Urinary bladder (tissue), 4 donors: Measurements from ENCODE around the gene LETMD1. TPM values are rescaled to one million over a fixed set of nuclear protein-coding genes. Genes with fewer than 3 reads are reported as not detected.

Source experiments
- DNase-seq: peaks from one replicate; pipeline ENCODE4 v3.0.0-alpha.2; 2015; ENCODE audit errors: extremely low spot score
- H3K27ac ChIP-seq: one replicate; pipeline ENCODE4 v1.5.1; 2013; ENCODE audit warnings: low read depth, mild to moderate bottlenecking, moderate library complexity
- H3K36me3 ChIP-seq: one replicate; pipeline ENCODE4 v1.6.1; 2013; ENCODE audit warnings: mild to moderate bottlenecking, moderate library complexity; ENCODE audit not compliant: insufficient read depth
- H3K4me1 ChIP-seq: one replicate; pipeline ENCODE4 v1.6.1; 2013; ENCODE audit warnings: mild to moderate bottlenecking, moderate library complexity; ENCODE audit not compliant: insufficient read depth
- H3K4me3 ChIP-seq: one replicate; pipeline ENCODE4 v1.5.1; 2013; ENCODE audit warnings: low read depth, low read length
- WGBS: extraction: QIAGEN DNeasy Blood & Tissue Kit; methylation state at CpG from one replicate; pipeline ENCODE4 v1.1.7; 2013; 5-methylcytosine and 5-hydroxymethylcytosine counted together
- polyA plus RNA-seq: library from polyadenylated mRNA; stranded (reverse); fragments of 200-250 nt; gene quantifications from one replicate; pipeline ENCODE4 v1.2.3, GENCODE V29; 2013
- total RNA-seq: library from RNA; depleted of rRNA; stranded (reverse); fragments of >200 nt; gene quantifications from one replicate; pipeline ENCODE4 v1.2.3, GENCODE V29; 2014
- donor health status: healthy with polysubstance abuse.
- donor health status: healthy.

LETMD1 gene
- total and polyA plus RNA-seq, 2 donors = 61.4 to 63.3 TPM

DNA sequence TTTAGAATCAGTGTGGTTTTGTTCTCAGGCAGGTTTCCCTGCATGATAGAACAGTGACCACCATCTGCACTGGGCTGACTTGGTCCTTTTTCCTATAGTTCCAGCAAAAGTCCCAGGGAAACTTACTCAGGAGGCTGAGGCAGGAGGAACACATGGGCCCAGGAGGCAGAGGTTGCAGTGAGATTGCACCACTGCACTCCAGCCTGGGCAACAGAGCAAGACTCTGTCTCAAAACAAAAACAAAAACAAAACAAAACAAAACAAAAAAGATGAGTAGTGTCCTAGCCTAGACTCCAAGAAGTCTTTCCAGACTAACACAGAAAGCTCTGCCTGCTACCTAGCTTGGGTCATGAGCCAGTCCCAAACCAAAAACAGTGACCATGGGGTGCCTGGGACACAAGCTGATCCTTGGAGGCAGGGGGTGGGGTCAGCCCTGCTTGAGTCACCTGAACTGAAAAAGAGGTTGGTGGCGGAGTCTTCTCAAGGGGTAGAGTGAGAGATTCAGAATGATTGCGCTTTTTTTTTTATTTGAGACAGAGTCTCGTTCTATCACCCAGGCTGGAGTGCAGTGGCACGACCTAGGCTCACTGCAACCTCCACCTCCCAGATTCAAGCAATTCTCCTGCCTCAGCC is 14.6 kb upstream of the LETMD1 start:
- Histone ChIP-seq H3K4me3 (no peak overlapping the region), H3K27ac (no peak overlapping the region), H3K36me3 (no peaks in the 10 kb centered on the region), H3K4me1 (no peaks in the 10 kb centered on the region)
- 91% methylated on average over 4 of the region's 4 CpGs for WGBS
- DNase-seq = no peak

DNA sequence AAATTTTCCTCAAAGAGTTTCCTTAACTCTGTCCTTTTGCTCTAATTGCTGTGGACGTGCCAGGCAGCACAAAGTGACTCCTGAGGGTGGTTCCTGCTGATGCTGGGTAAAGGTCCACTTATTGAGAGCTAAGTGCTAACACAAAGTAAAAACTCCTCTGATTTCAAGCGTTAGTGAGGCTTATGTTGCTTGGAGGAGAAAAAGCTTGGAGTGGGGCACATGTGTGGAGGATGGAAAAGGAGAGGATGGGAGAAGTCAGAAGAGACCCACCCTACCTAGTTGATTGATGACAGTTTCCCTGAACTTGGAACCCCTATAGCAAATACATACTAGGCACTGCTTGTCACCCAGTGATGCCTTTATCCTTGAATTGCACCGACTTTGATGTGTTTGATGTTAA is 11.8 kb upstream of the LETMD1 start:
- Histone ChIP-seq H3K4me3 (no peak overlapping the region), H3K36me3 (no peaks in the 10 kb centered on the region), H3K27ac (no peak overlapping the region), H3K4me1 (no peaks in the 10 kb centered on the region)
- 69% methylated on average over 3 of the region's 3 CpGs for WGBS
- no peak for DNase-seq

DNA sequence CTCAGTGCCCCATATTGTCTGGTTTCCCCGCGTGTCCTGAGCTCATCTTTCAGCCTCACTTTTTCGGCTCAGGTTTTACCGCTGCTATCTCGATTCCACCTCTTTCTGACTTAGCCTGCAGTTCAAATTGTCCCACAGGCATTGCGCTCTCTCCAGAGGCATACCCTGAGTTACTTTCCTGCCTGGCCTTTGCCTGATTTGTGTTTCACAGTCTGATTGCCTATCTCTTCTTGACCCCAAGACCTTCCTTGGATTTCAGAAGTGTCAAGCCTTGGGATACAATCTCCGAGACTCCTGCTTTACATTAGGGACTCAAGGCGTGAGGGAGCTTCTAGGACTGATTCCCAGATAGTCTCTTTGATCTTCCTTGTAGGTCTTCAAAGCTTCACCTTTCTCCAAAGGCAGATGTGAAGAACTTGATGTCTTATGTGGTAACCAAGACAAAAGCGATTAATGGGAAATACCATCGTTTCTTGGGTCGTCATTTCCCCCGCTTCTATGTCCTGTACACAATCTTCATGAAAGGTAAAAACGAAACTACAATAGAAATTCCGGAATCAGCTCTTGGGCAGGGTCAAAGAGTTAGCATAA is 629 bp downstream of the LETMD1 start:
- 27% methylated on average over 14 of the region's 14 CpGs for WGBS
- no peaks in the 10 kb centered on the region for H3K36me3 ChIP-seq
- peak overlapping the region; percentile 63 for H3K27ac ChIP-seq
- no peaks in the 10 kb centered on the region for H3K4me1 ChIP-seq
- DNase-seq = no peak
- peak overlapping the region; percentile 63 for H3K4me3 ChIP-seq

DNA sequence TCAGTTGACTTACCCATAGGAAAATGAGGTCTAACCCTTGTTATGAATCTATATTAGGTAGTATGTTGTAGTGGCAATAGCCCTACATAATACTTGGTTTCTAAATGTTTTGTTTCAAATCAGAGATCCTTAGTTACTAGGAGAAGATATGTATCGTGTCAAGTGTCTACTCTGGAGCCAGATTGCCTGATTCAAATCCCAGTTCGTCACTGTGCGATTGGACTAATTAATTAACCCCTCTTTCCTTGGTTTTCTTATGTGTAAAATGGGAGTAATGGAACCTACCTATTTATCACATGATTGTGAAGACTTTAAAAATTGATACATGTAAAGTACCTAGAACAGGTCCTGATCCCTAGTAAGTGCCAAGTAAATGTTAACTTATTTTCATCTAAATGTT is 1.4 kb downstream of the LETMD1 start:
- no peak for DNase-seq
- H3K27ac ChIP-seq = no peak overlapping the region
- no peaks in the 10 kb centered on the region for H3K36me3 ChIP-seq
- 73% methylated on average over 3 of the region's 3 CpGs for WGBS
- no peak overlapping the region for H3K4me3 ChIP-seq
- no peaks in the 10 kb centered on the region for H3K4me1 ChIP-seq

DNA sequence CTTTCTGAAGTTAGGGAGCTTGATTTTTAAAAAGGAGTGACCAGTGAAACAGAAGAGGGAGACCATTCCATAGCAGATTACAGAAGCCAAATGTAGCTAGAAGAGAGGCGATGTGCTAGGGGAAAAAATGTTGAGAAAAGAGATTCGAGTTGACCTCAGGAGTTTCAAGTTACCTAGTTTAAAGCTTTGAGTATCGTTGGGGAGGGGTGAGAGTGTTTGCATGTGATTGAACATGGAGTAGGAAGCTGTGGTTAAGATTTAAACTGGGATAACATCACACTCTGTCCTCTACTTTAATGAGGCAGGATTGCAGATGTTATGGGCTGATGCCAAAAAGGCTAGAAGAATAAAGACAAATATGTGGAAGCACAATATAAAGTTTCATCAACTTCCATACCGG is 3.7 kb downstream of the LETMD1 start:
- no peak overlapping the region for H3K27ac ChIP-seq
- H3K36me3 ChIP-seq = no peaks in the 10 kb centered on the region
- H3K4me1 ChIP-seq = no peaks in the 10 kb centered on the region
- WGBS = 67% methylated on average over 4 of the region's 4 CpGs
- H3K4me3 ChIP-seq = no peak overlapping the region
- no peak for DNase-seq

DNA sequence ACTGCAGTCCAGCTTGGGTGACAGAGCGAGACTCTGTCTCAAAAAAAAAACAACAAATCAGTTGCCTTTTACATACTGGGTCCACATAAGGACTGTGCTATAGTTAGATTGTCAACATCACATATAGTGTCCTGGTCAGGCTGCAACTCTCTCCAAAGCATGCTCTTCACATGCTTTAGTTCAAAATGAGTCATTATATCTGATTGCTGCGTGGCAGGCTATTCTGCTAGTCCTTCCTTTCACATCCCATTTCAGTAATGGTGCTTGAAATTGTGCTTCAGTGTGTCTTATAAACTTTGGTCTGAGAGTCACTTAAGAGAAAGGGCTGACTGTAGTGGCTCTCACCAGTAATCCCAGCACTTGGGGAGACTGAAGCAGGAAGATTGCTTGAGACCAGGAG is 6.9 kb downstream of the LETMD1 start:
- Histone ChIP-seq H3K4me3 (no peak overlapping the region), H3K4me1 (no peaks in the 10 kb centered on the region), H3K27ac (no peak overlapping the region), H3K36me3 (peaks cover 2% of the 10 kb centered on the region)
- no peak for DNase-seq
- WGBS = 93% methylated on average over 2 of the region's 2 CpGs

DNA sequence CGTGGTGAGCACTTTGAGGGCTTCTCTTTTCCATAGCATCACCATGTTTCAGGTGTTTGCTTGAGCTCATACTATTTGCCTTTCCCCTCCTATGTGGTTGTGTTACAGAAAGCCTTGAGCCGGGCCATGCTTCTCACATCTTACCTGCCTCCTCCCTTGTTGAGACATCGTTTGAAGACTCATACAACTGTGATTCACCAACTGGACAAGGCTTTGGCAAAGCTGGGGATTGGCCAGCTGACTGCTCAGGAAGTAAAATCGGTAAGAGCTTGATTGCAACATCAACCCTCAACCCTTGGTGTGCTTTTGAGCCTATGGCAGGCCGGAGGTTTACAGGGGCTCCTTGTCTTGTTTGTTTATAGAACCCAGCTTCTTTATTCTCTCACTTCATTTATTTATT is 8.1 kb downstream of the LETMD1 start:
- Histone ChIP-seq H3K4me1 (no peaks in the 10 kb centered on the region), H3K27ac (no peak overlapping the region), H3K4me3 (no peak overlapping the region), H3K36me3 (peaks cover 2% of the 10 kb centered on the region)
- WGBS = 82% methylated on average over 5 of the region's 5 CpGs
- DNase-seq = no peak

DNA sequence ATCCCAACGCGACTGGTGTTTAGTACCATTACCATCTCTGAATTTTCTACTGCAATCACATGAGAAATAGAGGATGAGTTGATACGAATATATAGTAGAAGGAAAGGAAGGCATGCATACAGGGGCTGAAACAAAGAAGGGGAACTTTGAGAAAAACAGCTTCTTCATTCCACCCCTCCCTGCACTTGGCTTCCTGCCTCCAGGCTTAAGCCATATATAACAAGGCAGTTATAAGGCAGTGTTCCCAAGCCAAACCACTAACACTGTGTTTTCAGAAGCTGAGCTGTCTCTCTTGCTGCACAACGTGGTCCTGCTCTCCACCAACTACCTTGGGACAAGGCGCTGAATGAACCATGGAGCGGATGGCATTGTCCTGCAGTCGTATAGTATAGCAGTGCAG is 11.0 kb downstream of the LETMD1 start:
- Histone ChIP-seq H3K4me1 (no peaks in the 10 kb centered on the region), H3K4me3 (no peak overlapping the region), H3K27ac (no peak overlapping the region), H3K36me3 (peaks cover 2% of the 10 kb centered on the region)
- DNase-seq = no peak
- WGBS = 79% methylated on average over 7 of the region's 7 CpGs

DNA sequence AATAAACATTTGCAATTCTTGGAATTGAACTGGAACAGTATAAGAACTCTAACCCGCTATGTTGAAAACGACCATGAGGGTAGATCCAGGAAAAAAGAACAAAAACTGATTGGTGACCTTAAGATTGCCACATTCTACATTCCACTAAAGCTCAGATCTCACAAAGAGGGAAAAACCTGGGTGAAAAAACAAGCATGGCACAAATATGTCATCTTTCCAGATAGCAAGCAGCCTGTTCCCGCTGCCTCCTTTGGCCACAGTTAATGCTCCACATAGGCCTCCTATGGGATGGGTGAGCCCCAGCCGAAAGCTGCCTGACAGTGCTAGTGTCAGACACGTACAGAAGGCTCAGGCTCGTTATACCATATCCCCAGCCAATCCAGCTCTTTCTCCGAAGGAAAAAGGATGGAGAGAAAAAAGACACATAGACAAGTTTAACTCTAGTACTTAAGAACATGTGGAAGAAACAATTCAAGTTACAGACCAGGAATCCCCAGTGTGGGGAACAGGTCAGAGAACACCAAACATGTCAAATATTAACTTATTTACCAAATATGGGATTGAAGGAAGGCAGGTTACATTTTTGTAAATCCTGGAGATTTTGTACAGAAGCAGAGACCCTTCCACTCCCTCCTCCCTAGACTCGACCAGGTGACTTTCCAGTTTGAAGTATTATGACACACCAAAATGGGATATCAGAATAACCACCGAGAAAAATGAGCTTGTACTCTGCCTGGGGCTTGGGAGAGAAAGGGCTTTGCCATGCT is 14.7 kb downstream of the LETMD1 start:
- 76% methylated on average over 9 of the region's 9 CpGs for WGBS

DNA sequence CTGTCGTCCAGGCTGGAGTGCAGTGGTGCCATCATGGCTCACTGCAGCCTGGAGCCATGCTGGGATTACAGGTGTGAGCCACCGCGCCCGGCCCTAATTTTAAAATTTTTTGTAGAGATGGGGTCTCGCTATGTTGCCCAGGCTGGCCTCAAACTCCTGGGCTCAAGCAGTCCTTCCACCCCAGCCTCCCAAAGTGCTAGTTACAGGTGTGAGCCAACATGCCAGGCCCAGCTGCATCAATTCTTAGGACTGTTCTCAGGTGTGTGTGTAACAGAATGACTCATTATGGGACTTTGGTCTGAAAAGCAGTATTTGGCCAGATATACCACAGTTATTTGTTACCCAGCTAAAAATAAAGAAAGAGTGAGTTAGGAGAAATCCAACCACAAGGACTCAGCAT is 17.4 kb downstream of the LETMD1 start:
- no peak overlapping the region for H3K27ac ChIP-seq
- H3K36me3 ChIP-seq = no peaks in the 10 kb centered on the region
- no peak for DNase-seq
- 97% methylated on average over 5 of the region's 5 CpGs for WGBS
- no peak overlapping the region for H3K4me3 ChIP-seq
- no peaks in the 10 kb centered on the region for H3K4me1 ChIP-seq

More for the DNA sequence above, 14.7 kb downstream of the LETMD1 start:
- no peak for DNase-seq
- Histone ChIP-seq H3K4me3 (no peak overlapping the region), H3K36me3 (peaks cover 2% of the 10 kb centered on the region), H3K27ac (no peak overlapping the region), H3K4me1 (no peaks in the 10 kb centered on the region)

DNA sequence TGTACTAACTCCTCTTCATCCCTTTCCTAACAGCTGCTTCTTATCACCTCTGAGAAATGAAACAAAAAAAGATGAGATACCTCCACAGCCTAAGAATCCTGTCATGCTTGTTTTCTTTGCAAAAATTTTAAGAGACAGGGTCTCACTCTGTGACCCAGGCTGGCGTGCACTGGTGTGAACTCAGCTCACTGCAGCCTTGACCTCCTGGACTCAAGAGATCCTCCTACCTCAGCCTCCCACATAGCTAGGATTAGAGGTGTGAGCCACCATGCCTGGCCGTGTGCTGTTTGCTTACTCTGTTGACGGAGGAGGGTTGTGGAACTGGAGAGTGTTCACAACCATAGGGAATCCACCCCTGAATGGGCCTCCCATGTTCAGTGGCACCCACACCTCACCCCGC is 19.1 kb downstream of the LETMD1 start:
- Histone ChIP-seq H3K4me1 (no peaks in the 10 kb centered on the region), H3K27ac (no peak overlapping the region), H3K36me3 (no peaks in the 10 kb centered on the region), H3K4me3 (no peak overlapping the region)
- WGBS = 85% methylated on average over 4 of the region's 4 CpGs
- no peak for DNase-seq

DNA sequence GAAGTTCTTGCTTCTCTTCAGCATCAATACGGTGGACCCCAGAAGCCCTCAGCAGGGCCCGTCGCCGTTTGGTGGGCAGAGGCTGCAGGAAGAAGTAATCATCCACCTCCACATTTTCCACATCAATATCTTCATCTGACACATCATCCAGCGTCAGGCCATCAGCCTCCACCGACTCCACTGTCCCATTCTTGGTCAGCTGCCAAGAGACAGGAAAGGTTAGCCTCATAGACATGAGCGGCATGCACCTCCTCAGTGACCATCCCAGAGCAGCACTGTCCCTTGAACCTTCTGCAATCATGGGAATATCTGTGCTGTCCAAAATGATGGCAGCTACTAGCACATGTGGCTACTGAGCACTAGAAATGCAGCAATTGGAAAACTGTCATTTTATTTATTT is 19.6 kb downstream of the LETMD1 start:
- Histone ChIP-seq H3K4me1 (no peaks in the 10 kb centered on the region), H3K36me3 (peaks cover 3% of the 10 kb centered on the region), H3K27ac (no peak overlapping the region), H3K4me3 (no peak overlapping the region)
- no peak for DNase-seq
- WGBS = 79% methylated on average over 7 of the region's 7 CpGs

DNA sequence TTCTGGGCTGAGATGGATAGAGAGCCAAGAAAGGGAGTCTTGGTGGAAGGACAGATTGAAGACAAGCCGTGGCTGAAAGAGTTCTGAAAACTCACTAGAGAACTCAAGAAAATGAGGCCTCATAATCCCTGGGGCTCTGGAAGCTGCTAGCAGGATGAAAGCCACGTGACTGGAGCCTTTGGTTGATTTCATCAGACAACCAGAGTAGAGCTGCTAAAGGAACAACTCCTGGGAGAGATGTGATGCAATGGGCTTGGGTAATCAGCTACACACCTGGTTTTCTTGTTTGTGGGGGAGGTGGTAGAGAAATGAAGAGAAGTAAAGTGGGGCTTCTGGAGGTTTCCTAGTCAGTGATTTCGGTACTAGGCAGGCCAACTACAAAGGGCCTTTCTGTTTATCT is 21.9 kb downstream of the LETMD1 start:
- Histone ChIP-seq H3K27ac (no peak overlapping the region), H3K4me3 (no peak overlapping the region), H3K36me3 (peaks cover 4% of the 10 kb centered on the region), H3K4me1 (no peaks in the 10 kb centered on the region)
- DNase-seq = no peak
- WGBS = 86% methylated on average over 3 of the region's 3 CpGs

DNA sequence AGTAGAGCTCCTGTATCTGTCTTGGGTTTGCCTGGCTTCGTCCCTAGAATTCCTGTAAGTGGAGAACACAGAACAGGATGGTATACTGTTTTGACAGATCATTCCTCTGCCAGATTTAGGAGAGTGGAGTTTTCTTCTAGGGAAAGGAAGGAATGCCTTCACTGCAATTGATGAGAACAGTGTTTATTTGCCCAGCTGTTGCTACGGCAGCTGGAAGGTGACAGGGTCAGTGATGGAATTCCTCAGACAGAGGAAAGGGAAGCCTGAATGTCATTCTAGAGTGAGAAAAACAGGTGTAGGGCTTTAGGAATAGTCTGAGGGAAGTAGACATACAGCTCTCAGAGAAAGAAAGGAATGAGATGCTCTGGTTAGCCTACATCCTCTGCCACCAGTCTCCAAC is 23.5 kb downstream of the LETMD1 start:
- WGBS = 77% methylated on average over 2 of the region's 2 CpGs
- Histone ChIP-seq H3K36me3 (peaks cover 4% of the 10 kb centered on the region), H3K27ac (no peak overlapping the region), H3K4me1 (no peaks in the 10 kb centered on the region), H3K4me3 (no peak overlapping the region)
- DNase-seq = no peak
